OCI-M2 (cell line): ENCODE measurements around the gene MED20.
"Not testable (repeated sequence)": the region's sequence is repeated elsewhere in the genome, so short reads cannot be mapped to it uniquely, and the experiment has no call there.

Source experiments
- DNase-seq: peaks from one replicate; lab custom pipeline; 2025; ENCODE audit not compliant: unreplicated experiment; lab: John Stamatoyannopoulos, UW

The MED20 gene, protein sequence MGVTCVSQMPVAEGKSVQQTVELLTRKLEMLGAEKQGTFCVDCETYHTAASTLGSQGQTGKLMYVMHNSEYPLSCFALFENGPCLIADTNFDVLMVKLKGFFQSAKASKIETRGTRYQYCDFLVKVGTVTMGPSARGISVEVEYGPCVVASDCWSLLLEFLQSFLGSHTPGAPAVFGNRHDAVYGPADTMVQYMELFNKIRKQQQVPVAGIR

DNA sequence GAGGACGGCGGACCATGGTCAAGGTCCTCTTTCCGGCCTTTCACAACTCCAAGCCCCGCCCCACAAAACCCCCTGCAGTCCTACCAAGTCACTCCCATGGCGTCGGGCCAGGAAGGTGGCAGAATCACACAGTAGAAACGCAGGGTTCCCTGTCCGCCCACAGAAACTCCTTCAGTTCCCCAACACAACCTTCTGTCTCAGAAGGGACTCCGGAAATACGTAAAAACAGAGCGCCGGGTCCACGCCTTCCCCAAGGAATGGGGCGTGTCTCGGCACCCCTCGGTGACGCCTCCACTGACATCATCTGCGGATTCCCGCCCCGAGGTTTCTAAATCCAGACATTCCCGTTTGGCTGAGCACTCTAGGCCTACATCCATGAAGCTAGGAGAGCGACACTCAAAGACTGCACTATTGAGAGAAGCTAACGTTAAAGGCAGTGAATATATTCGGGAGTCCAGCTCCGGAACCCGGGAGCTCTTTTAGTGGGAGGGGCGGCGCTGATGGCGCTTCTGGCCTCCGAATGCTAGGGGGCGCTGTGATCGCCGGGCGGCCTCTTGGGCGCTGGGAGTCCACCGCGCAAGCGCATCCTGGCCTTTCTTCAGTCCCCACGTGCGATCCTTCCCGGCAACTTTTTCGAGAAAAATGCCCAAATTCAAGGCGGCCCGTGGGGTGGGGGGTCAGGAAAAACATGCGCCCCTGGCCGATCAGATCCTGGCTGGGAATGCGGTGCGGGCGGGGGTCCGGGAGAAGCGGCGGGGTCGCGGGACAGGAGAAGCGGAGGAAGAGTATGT lies at the start of gene MED20, which contains the start of gene BYSL:
Gene MED20 (minus strand): TSS at position 219 of the 791 bp plus-strand sequence. CDS start 121 bp downstream, at position 98.
Gene BYSL (plus strand): TSS at position 579 of the 791 bp plus-strand sequence. CDS start 64 bp downstream, at position 643.
- peak; percentile 94 for DNase-seq

DNA sequence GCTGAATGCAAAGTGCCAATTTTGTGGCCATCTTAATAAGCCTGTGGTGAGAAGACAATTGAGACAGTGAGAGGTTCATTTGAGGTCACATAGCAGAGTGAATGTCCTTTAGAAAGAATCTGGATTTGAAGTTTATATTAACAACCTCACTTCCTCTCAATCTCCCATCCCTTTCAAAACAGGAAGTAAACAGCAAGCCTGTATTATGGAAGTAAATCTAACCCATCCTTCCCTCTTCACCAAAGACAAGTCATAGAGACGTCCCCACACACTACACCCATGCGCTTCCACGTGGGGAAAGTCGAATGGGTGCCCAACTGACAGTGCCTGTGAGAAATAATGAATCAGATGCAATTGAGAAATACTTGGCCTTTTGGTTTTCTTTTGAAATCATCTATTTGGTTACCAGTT lies 49.5 kb upstream of the MED20 start:
- DNase-seq: no peak

DNA sequence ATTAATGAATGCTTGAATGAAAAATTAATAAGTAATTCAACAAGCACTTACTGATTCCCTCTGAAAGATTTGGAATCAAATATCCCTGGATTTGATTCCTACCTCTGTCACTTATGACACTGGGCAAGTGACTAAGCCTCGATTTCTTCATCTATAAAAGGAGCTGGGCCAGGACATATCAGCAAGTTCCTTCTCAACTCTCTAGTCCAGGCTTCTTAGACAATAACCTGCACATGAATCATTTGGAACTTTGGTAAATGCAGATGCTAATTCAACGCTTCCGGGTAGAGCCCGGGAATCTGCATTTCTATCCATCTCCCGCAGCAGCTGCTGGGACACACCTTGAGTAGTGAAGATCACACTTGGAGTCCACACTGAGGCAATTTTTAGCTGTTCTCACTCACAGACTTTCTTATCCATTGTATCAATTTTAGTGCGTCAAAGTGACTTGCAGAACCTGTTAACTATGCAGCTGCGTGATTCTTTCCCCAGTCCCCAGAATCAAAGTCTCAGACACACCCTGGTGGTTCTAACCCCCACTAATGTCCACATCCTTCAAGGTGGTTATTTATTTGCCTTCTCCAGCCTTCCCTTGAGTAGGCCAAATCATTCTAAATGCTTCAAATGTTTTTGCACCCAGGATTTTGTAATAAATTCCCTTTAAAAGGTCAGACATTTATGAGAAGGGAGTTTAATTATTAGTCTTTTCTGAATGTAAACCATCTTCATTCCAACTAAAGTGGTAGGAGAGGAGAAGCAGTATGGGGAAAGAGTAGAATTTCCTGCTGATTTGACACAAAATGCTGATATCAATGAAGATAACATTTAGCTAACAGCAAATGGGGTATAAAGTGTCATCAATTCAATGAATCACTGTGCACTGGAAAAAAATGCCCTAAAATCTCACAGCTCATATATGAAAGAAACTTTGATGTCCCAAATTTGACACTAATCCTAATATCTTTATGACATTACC lies 46.7 kb upstream of the MED20 start:
- no peak for DNase-seq

DNA sequence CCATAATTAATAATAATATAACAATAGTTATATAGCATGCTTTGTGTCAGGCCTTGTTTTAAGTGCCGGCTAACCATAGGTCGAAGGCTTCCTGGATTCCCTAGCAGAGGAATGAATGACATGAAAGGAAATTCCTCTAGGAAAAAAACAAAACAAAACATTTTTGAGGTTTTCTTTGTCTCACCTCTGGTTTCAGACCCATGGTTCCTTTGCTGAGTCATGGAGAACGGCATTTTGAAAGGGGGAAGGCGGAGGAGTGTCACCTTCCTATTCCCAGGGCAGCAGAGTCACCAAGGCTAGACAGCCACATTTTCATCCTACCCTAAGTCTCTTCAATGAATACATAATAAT lies 46.0 kb upstream of the MED20 start:
- no peak for DNase-seq

DNA sequence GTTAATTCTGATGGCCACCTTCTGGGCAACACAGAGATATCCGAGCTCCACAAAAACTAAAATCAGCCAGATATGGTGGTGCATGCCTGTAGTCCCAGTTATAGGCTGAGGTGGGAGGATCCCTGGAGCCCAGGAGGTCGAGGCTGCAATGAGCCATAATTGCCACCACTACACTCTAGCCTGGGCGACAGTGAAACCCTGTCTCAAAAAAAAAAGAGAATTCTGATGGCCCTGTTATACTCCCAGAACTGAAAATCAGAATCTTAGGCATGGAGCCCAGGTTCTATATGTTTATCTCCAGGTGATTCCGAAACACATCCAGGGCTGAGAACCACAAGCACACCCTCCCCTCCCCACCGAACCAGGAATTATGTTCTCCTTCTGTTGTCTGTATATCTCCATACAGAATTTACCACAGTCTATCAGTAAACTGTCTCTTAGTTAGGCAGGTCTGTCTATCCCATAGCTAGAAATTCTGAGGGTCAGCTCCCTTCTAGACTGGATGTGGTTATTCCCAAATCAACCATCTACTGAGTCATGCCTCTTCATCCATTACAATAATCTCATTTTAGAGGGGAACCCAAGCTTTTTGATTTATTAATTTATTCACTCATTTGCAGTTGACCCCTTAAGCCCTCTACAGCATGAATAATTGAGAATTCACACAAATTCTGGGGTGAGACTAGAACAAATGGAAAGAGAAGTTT lies 45.4 kb upstream of the MED20 start:
- no peak for DNase-seq

DNA sequence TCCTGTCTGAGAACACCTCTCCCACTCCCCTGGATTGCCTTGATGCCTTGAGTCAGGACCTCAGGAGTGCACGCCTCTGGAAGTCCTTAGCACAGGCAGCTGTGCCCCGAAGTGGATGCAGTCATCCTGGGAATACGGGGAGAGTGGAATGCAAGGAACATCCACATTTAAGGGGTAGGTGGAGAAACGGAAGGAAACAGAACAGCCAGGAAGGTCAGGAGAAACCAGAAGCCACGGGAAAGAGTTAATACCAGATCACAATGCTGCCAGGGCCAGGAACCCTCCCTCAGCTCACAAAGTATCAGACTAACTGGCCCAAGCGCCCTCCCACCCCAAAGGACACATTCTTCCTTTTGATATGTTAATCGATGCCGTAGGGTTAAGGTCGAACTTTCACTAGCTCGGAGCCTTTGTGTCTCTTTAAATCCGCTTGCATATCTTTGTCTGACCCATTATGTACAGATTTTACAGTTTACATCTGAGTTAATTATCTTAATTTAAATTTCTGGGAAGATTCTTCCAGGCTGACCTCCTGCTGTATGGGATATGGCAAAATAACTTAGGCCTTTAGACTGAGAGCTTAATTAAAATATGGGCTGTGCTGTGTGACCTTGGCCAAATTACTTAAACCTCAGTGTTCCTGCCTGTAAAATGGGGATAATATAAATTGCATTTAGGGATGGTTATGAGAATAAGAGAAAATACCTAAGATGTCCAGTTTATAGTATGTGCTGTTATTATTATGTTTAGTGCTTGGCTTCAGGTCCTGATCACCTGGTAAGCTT lies 44.7 kb upstream of the MED20 start:
- no peak for DNase-seq

DNA sequence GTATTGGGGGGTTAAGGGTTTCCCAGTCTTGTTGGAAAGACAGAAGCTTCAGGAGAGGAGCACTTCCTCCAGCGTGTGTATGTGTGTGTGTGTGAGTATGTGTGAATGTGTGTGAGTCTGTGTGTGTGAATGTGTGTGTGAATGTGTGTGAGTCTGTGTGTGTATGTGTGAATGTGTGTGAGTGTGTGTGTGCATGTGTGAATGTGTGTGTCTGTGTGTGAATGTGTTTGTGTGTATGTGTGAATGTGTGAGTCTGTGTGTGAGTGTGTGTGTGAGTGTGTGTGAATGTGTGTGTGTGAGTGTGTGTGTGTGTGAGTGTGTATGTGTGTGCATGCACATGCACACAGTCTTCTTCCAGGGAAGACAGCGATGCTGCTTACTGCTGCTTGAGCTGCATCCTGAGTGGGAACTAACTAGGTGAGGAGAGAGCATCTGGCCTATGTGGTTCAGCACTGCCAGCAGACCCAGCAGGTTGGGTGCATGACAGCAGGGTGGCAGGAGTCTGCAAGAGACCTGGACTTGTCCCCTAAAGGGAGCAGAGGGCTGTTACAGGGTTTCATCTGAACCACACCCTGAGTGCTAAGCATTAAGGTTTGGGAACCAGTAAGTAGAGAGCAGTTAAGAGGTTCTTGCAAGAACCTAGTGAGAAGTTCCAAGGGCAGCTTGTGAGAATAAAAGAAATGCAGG lies 43.4 kb upstream of the MED20 start:
- DNase-seq: no peak

DNA sequence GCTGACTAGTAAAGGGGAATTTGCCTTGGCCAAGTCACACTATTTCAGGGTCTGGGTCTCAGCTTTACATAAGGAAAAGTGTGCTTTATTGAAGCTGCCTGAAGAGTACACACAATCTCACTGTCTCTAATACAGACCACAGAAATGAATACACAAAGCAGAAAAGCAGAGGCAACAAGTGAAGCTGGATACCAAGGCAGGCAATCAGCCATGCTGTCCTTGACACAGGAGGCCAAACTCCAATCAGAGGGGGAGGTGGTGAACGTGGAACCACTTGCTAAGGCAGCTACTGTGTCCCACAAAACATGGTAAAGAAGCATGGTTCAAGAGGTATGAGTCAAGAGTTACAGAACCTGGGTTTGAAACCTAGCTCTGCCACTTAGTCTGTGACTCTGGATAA lies 42.4 kb upstream of the MED20 start:
- no peak for DNase-seq

DNA sequence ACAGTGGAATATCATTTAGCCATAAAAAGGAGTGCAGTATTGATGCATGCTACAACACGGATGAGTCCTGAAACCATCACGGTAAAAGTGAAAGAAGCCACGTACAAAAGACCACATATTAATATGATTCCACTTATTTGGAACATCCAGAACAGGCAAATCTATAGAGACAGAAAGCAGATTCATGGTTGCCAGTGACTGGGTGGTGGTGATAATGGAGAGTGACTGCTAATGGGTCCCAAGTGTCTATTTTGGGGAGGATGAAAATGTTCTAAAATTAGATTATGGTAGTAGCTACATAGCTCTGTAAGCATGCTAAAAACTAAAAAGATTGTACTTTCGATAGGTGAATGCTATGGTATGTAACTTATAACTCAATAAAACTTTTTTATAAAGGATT lies 39.1 kb upstream of the MED20 start:
- DNase-seq: no peak

DNA sequence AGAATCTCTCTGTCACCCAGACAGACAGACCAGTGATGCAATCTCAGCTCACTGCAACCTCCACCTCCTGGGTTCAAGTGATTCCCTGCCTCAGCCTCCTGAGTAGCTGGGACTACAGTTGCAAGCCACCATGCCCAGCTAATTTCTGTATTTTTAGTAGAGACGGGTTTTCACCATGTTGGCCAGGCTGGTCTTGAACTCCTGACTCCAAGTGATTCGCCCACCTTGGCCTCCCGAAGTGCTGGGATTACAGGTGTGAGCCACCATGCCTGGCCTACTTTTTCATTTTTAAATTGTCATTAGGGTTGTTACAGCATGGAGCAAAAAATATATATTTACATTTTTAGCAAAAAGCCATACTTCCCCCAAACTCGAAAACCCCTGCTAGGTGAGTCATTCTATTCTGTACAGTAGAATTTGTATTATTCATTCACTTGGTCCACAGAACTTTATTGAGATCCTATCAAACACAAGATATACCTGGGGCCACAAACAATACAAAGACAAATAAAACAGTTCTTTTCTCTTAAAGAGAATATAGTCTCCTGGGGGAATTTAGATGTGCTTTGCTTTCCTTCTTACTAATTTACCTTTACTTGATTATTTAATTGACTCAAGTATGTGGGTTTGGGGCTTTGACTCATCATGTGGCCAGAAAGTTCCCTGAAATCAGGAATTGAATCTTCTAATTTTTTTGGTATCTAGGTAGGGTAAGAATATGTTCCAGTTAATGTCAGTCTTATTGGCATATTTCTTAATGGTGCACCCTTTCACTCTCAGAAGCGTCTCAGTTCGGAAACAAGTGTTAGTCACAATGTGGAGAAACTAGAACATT lies 37.3 kb upstream of the MED20 start:
- no peak for DNase-seq

DNA sequence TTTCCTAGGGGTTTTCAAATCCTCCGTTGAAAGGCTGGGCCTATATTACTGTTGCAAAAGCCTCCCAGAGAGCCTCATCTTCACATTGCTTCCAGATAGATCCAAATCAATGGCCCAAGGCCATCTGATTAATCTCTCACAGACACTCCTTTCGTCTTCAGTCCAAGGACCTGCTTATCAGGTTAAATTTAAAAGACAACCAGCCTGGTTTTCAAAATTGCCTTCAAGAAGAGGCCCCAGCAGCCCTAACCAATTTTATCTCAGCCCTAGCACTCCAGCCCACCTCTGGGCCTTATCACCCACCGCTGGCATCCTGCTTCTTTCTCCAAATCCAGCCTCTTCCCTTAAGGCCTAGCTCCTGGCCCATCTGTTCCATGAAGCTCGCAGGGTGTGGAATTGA lies 36.2 kb upstream of the MED20 start:
- DNase-seq: no peak

DNA sequence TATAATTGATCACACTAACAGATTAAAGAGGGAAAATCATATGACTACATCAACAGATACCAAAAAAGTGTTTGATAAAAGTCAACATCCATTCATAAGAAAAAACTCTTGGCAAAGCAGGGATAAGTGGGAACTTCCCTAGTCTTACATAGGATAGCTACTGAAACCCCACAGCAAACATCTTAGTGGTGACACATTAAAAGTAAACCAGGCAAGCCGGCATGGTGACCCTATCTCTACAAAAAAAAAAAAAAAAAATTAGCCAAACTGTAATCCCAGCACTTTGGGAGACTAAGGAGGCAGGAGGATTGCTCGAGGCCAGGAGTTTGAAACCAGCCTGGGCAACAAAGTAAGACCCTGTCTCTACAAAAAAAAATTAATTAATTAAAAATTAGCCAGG lies 34.5 kb upstream of the MED20 start:
- DNase-seq: no peak

DNA sequence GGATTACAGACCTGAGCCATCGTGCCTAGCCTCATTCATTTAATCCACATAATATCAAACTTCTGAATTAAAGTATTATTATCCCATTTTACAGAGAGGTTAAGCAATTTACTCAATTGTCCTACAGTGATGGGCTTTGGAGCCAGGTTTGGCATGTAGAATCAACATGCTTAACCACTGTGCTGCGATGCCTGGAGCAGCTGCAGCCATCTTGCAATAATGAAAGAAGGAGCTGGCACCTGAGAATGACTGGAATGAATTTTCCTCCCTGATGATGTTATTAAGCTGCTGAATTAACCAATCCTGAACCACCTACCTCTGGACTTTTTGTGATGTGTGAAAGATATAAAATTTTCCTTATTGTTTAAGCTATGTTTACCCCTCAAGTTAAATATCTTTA lies 33.7 kb upstream of the MED20 start:
- no peak for DNase-seq

DNA sequence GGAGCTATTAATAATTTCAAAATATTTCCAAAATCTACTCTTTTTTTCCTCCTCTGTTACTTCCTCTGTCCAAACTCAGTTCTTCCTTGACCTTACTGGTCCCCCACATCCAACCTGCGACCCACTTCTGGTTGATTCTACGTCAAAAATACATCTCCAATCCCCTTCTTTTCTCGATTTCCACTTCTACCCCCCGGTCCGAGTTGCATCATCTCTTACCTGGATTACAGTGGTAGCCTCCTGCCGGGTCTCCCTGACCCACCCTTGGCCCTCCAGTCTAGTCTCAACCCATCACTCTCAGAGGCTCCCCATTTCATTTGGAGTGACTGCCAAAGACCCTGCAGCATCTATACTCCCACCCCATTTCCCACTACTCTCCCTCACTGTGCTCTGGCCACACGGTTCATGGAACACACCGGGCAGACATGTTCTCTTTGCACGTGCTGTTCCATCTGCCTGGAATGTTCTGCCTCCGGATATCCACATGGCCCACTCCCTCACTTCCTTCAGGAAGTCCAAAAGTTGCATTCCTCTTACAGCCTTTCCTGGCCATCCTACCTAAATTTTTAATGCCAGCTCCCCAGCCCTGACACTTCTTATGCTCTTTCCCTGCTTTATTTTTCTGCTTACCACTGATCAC lies 26.8 kb upstream of the MED20 start:
- no peak for DNase-seq

DNA sequence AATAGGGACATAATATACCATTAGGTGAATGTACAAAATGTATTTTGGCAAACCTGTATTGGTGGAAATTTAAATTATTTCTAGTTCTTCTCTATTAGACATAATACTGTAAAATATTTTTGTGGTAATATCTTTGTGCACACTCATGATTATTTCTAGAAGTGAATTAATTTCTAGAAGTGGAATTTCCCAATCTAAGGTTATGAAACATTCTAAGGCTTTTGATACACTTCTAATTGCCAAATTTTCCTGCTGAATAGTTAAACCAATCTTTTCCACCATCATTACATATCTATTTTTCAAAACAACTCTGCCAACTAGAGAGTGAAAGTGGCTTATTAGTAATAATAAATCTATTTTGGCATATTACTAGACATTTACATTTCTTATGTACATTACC lies 22.5 kb upstream of the MED20 start:
- DNase-seq: no peak

DNA sequence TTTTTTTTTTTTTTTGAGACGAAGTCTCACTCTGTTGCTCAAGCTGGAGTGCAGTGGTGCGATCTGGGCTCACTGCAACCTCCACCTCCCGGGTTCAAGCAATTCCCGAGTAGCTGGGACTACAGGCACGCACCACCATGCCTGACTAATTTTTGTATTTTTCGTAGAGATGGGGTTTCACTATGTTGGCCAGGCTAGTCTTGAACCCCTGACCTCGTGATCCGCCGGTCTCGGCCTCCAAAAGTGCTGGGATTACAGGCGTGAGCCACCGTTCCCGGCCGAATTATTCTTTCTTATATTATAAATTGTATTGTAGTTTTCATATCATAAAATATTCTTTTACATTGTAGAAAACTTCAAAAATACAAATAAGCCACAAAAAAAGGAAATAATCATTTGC lies 21.9 kb upstream of the MED20 start:
- not testable (repeated sequence) for DNase-seq

DNA sequence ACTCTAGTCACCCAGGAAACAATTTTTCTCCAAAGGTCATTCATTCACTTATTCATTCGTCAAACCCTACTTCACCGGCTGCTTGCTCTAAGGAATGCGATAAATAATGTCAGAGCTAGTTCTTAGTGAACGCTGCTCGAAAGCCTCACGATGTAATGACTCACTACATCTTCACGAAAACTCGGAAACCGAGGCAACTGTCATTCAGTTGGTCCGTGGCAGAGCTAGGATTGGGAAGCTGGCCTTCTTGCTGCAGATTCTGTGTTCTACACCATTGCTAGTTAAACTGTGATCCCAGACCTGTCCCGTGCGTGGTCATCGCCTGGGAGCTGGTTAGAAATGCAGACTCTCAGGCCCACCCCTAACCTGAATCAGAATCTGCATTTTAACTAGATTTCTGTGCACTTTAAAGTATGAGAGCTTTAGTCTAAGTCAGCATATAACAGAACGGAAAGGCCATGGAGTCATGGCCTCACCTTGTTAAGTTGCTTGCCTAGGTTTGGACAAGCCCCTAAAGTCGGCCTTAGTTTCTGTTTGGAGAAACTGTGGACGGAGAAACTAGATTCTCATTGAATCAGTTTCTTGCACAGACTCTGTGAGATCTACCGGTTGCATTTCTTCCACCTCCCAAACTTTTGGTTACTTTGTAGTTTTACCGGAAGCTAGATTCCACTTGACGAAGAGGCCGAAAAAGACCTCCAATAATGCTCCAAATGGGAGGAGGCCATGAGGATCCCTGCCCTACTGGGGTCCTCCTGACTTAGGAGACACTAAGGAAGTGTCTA lies 21.3 kb upstream of the MED20 start:
- no peak for DNase-seq
